ENCODE measurements around the gene LEMD2.

GRCh38 chr6:33740794-33741193 lies 48.1 kb downstream of the LEMD2 start:
- no peak for TF ChIP-seq CTCF (IDR thresholded peaks at IDR 0.05)
- TF ChIP-seq CREM (CRISPR knock-in tag; IDR thresholded peaks at IDR 0.05): no peak
- no peak for TF ChIP-seq JUN (CRISPR knock-in tag; IDR thresholded peaks at IDR 0.05)
- TF ChIP-seq ATF3 (CRISPR knock-in tag; conservative IDR thresholded peaks at IDR 0.05): no peak
- TF ChIP-seq, protein P1, sequence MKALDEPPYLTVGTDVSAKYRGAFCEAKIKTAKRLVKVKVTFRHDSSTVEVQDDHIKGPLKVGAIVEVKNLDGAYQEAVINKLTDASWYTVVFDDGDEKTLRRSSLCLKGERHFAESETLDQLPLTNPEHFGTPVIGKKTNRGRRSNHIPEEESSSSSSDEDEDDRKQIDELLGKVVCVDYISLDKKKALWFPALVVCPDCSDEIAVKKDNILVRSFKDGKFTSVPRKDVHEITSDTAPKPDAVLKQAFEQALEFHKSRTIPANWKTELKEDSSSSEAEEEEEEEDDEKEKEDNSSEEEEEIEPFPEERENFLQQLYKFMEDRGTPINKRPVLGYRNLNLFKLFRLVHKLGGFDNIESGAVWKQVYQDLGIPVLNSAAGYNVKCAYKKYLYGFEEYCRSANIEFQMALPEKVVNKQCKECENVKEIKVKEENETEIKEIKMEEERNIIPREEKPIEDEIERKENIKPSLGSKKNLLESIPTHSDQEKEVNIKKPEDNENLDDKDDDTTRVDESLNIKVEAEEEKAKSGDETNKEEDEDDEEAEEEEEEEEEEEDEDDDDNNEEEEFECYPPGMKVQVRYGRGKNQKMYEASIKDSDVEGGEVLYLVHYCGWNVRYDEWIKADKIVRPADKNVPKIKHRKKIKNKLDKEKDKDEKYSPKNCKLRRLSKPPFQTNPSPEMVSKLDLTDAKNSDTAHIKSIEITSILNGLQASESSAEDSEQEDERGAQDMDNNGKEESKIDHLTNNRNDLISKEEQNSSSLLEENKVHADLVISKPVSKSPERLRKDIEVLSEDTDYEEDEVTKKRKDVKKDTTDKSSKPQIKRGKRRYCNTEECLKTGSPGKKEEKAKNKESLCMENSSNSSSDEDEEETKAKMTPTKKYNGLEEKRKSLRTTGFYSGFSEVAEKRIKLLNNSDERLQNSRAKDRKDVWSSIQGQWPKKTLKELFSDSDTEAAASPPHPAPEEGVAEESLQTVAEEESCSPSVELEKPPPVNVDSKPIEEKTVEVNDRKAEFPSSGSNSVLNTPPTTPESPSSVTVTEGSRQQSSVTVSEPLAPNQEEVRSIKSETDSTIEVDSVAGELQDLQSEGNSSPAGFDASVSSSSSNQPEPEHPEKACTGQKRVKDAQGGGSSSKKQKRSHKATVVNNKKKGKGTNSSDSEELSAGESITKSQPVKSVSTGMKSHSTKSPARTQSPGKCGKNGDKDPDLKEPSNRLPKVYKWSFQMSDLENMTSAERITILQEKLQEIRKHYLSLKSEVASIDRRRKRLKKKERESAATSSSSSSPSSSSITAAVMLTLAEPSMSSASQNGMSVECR (CRISPR knock-in tag; IDR thresholded peaks at IDR 0.05; ENCODE audit: borderline replicate concordance): no peak

All from WTC11 (cell line).